SKM-1 (cell line): ENCODE data around the gene LYPD3.
"Not testable (repeated sequence)": the region's sequence is repeated elsewhere in the genome, so short reads cannot be mapped to it uniquely, and the experiment has no call there.

Source experiments
- DNase-seq: peaks from one replicate; lab custom pipeline; 2025; ENCODE audit not compliant: unreplicated experiment; lab: John Stamatoyannopoulos, UW

LYPD3 gene

GRCh38 chr19:43462785-43463380, 2.5 kb downstream of the LYPD3 start:
- DNase-seq: no peak

- no peak for DNase-seq
Observed at GRCh38 chr19:43462383-43462782, 3.0 kb downstream of the LYPD3 start.

- DNase-seq: no peak
Observed at GRCh38 chr19:43461303-43461702, 4.1 kb downstream of the LYPD3 start.

DNA sequence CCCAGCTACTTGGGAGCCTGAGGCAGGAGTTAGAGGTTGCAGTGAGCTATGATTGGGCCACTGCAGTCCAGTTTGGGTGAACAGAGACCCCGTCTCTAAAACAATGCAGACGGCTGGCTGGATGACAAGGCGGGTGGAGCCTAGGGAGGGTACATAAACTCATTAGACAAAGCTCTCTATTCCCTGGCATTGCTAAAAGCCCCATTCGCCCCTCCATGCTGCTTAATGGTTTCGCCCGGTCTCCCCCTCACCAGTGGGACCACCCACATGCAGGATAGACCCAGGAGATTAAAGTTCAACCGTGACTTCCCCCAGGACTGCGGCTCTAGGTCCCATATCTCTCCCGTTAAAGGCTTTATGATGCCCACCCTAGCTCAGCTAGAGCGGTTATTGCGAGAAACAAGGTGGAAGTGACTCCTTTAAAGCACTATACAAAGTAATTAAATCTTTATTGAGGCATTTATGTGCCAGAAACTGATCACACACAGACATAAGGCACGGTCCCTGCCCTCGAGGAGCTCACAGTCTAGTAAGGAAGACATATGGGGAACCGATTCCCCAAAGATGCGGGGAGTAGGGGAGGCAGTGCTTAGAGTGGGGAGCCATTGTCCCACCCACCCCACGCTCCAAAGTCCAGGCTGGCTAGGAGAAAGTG, 4.9 kb downstream of the LYPD3 start:
- DNase-seq: no peak

GRCh38 chr19:43457809-43458208, 7.6 kb downstream of the LYPD3 start:
- DNase-seq: no peak

GRCh38 chr19:43455321-43456113, 9.9 kb downstream of the LYPD3 start:
- no peak for DNase-seq

DNA sequence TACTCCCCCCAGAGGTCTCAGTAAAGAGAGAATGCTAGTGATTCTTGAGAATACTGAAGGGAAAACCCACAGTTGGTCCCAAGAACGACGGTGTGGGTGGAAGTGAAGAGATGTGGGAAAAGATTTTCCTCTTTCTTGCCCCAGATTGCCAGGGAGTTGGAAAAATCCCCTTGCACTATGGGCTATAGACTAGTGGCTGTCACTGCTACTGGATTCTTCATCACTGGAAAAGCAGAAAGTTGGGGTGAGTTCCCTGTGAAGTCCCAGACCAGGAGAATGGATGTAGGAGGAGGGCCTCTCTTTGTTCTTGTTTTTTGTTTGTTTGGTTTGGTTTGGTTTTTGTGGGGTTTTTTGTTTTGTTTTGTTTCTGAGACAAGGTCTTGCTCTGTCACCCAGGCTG, 11.4 kb downstream of the LYPD3 start:
- no peak for DNase-seq

GRCh38 chr19:43452582-43452981, 12.8 kb downstream of the LYPD3 start:
- no peak for DNase-seq

GRCh38 chr19:43450545-43450997, 14.8 kb downstream of the LYPD3 start:
- DNase-seq: no peak

DNA sequence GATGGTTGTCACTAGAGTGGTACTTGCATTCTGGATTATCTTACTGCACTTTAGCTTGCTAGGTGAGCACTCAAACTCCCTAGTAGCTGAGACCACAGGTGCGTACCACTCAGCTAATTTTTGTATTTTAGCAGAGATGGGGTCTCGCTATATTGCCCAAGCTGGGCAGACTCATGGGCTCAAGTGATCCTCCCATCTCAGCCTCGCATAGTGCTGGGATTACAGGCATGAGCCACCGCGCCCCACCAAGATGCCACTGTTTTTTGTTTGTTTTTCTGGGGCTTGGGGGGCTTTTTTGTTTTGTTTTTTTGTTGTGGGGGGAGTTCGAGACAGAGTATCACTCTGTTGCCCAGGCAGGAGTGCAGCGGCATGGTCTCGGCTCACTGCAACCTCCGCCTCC, 17.8 kb downstream of the LYPD3 start:
- no peak for DNase-seq

DNA sequence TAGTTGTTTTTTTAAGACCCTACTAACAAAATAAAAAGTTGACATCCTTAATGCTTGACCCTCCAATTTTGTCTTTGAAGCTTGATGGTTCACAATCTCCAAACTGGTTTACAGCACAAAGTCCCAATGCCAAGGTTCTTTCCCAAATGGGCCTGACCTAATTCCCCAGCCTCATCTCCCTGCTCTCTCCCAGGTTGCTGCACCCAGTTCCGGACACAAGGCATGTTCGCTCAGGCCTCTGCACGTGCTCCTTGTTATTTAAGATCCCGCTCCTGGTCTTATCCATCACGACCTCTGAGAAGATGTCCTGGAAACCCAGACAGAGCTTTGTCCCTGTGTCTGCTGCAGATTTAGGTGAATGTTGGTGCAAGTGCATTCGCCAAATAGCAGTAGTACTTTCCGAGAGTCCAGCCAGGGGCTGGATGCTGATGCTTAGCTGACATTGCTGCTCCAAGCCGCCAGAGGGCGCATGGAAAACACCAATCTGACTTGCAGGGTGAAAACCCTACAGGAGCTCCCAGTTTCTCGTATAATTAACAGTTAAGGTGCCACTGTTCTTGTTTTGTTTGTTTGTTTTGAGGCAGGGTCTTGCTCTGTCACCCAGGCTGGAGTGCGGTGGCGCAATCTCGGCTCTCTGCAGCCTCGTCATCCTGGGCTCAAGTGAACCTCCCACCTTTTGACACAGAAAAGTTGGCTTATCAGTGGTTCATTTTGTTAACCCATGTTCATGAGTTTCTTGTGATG, 18.5 kb downstream of the LYPD3 start:
- DNase-seq: no peak

DNA sequence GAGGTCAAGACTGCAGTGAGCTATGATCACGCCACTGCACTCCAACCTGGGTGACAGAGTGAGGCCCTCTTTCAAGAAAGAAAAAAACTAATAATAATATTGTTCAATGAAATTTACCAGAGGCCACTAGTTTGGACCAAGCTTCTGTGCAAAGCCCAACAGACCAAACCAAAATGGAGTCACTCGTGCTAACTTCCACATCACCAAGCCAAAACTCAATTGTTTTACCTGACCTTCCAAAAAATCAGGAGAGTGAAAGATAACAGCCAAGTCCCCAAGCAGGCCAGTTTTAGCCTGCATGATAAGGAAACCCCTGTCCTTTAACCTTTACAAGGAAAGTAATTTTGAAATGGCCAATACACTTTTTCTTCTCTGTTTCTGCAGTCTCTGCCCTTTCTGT, 20.0 kb downstream of the LYPD3 start:
- DNase-seq: no peak

DNA sequence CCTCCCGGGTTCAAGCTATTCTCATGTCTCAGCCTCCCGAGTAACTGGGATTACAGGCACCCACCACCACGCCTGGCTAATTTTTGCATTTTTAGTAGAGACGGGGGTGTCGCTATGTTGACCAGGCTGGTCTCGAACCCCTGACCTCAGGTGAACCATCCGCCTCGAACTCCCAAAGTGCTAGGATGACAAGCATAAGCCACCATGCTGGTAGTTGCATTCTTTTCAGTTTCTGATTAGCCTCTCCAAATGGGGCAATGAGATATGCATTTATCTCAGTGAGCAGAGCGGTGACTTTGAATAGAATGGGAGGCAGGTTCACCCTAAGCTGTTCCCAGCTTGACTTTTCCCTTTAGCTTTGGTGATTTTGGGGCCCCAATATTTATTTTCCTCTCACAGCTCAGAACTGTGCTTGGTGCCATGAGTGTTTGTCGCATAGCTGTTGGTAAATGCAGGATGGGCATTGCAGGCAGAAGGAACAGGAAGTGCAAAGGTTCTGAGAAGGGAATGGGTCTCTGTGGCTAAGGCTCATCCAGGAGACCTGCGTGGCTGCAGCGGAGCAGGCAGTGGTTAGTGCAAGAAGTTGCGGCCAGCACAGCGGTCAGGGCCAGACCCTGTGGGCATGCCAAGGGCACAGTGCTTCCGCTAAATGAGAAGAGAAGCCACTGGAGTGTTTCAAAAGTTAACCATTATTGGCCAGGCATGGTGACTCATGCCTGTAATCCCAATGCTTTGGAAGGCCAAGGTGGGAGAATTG, 20.7 kb downstream of the LYPD3 start:
- no peak for DNase-seq

- not testable (repeated sequence) for DNase-seq
Observed at GRCh38 chr19:43444091-43444490, 21.3 kb downstream of the LYPD3 start.

DNA sequence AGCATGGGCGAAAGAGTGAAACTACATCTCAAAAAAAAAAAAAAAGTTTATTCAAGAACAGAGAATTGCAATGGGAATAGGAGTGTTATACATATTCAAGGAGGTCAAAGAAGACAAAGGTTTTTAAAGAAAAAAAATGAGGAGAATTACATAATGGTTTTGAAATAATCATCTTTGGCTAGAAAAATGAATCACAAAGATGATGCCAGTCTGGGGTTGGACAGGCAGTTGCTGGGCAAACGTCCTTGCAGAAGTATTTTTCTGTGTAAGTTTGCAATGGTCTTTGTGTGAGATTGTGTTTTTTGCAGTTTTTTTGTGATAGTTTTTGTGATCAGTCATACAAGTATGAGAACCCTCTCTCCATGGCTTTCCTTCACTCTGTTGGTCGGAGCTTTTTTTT, 23.7 kb downstream of the LYPD3 start:
- DNase-seq: no peak

- no peak for DNase-seq
Observed at GRCh38 chr19:43439709-43440063, 25.7 kb downstream of the LYPD3 start.

DNA sequence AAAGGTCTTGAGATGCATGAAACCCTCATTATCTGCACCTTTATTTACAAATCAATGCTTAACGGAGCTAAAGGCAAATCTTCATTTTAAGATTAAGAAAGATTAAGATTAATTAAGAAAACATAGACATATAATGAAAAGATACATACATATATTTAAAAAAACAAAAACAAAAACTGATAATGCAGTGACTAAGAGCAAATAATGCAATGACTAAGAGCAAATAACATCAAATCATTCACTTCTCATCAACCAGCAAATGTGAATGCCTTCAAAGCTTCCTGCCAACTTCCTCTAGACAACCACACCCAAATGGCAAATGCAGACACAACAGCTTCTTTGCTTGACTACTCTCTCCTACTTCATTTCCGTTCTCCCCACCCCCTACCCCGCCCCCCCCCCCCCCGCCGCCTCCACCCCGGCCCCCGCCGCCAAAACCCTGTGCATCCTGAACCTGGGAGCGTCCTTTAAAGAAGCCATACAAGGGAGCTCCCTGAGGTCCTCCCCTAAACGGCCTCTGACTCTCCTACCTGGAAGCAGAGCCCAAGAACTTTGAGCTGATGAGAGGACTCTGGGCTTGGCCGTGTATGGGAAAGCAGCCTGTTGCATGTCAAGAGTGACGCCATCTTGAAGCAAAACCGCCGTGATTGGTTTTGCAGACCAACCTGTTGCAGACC, 26.2 kb downstream of the LYPD3 start:
- no peak for DNase-seq

- no peak for DNase-seq
Observed at GRCh38 chr19:43438291-43439031, 26.9 kb downstream of the LYPD3 start.

DNA sequence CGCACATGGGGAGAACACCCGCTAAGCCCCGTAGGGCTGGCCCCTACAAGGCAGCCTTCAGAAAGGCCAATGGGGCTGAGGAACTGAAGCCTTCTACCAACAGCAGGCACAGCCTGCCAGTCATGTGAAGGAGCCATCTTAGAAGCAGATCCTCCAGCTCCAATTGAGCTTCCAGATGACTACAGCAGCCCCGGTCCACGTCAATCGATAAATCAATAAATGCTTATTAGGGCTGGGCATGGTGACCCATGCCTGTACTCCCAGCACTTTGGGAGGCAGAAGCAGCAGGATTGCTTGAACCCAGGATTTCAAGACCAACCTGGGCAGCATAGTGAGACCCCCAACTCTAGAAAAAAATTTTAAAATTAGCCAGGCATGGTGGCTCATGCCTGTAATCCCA, 27.7 kb downstream of the LYPD3 start:
- no peak for DNase-seq

DNA sequence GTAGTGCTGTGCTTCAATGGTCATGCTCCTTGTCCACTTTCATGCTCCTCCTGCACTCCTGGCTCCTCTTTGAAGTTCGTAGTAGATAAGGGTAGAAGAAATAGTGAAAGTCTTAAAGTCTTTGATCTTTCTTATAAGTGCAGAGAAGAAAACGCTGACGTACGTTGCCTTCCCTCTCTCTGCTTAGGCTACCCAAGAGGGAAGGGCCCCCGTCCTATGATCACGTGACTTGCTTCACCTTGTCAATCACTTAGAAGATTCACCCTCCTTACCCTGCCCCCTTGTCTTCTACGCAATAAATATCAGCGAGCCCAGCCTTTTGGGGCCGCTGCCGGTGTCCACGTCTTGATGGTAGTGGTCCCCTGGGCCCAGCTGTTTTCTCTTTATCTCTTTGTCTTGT, 28.1 kb downstream of the LYPD3 start:
- DNase-seq: not testable (repeated sequence)
